ENCODE measurements around the gene SLC35E3.
"Not testable (repeated sequence)": the region's sequence is repeated elsewhere in the genome, so short reads cannot be mapped to it uniquely, and the experiment has no call there.

SLC35E3 gene

GRCh38 chr12:68804657-68805591 is 58.9 kb downstream of the SLC35E3 start:
- in situ Hi-C loops (cut with HindIII; ENCODE audit: low sequenced_read_pairs) = no loop called here
- no peak for TF ChIP-seq CTCF (IDR thresholded peaks at IDR 0.05; ENCODE audit: low read depth, low read length, missing control alignments)
- no peak for DNase-seq (ENCODE audit: low read depth)
- H3K4me3 ChIP-seq (ENCODE audit: low read depth, low read length) = no peak overlapping the region

GRCh38 chr12:68805592-68806120 is 59.7 kb downstream of the SLC35E3 start:
- in situ Hi-C loops (cut with HindIII; ENCODE audit: low sequenced_read_pairs) = no loop called here
- DNase-seq (ENCODE audit: low read depth) = no peak
- no peak for TF ChIP-seq CTCF (IDR thresholded peaks at IDR 0.05; ENCODE audit: low read depth, low read length, missing control alignments)
- no peak overlapping the region for H3K4me3 ChIP-seq (ENCODE audit: low read depth, low read length)

GRCh38 chr12:68806488-68807237 is 60.7 kb downstream of the SLC35E3 start:
- in situ Hi-C loops (cut with HindIII; ENCODE audit: low sequenced_read_pairs) = no loop called here
- no peak for DNase-seq (ENCODE audit: low read depth)
- no peak for TF ChIP-seq CTCF (IDR thresholded peaks at IDR 0.05; ENCODE audit: low read depth, low read length, missing control alignments)
- H3K4me3 ChIP-seq (ENCODE audit: low read depth, low read length) = no peak overlapping the region

- in situ Hi-C loops (cut with HindIII; ENCODE audit: low sequenced_read_pairs) = not testable (repeated sequence)
Measured at GRCh38 chr12:68807274-68807575, 61.2 kb downstream of the SLC35E3 start.

GRCh38 chr12:68807576-68808387 is 61.8 kb downstream of the SLC35E3 start, which contains the start of gene MDM2:
MDM2 (plus strand) TSS chr12:68808177; CDS start chr12:68808478, 301 bp downstream.
- TF ChIP-seq CTCF (IDR thresholded peaks at IDR 0.05; ENCODE audit: low read depth, low read length, missing control alignments) = peak; percentile 81
- in situ Hi-C loops (cut with HindIII; ENCODE audit: low sequenced_read_pairs) = no loop called here
- peak within 1 kb of the TSS; percentile 98 for H3K4me3 ChIP-seq (ENCODE audit: low read depth, low read length)
- DNase-seq (ENCODE audit: low read depth) = peak; percentile 60

More at GRCh38 chr12:68807274-68807575, 61.2 kb downstream of the SLC35E3 start:
- DNase-seq (ENCODE audit: low read depth) = not testable (repeated sequence)
- H3K4me3 ChIP-seq (ENCODE audit: low read depth, low read length) = peak overlapping the region; percentile 98

- TF ChIP-seq CTCF (IDR thresholded peaks at IDR 0.05; ENCODE audit: low read depth, low read length, missing control alignments) = no peak
- H3K4me3 ChIP-seq (ENCODE audit: low read depth, low read length) = peak overlapping the region; percentile 98
- peak; percentile 78 for DNase-seq (ENCODE audit: low read depth)
- in situ Hi-C loops (cut with HindIII; ENCODE audit: low sequenced_read_pairs) = no loop called here
Measured at GRCh38 chr12:68808388-68809189, 62.6 kb downstream of the SLC35E3 start.

All from astrocyte of the cerebellum (primary cell).